GM18508 (cell line): ENCODE data around the gene TYMS.

Experiments used
- ATAC-seq: cut with Tn5 transposase; IDR thresholded peaks from one replicate; pipeline ENCODE4 v1.9.1; 2021; ENCODE audit warnings: moderate number of reproducible peaks; ENCODE audit not compliant: insufficient read depth, unreplicated experiment

The TYMS gene

GRCh38 chr18:708096-708495, 50.6 kb downstream of the TYMS start:
- ATAC-seq: no peak

GRCh38 chr18:709771-710170, 52.3 kb downstream of the TYMS start:
- no peak for ATAC-seq

- no peak for ATAC-seq
These were observed 53.2 kb downstream of the TYMS start for GRCh38 chr18:710418-711300.

GRCh38 chr18:711310-711656, 53.8 kb downstream of the TYMS start:
- ATAC-seq: no peak

GRCh38 chr18:711657-712400, 54.4 kb downstream of the TYMS start:
- ATAC-seq: peak; percentile 47

- peak; percentile 60 for ATAC-seq
These were observed 55.1 kb downstream of the TYMS start, which contains the start of gene ENOSF1 for GRCh38 chr18:712401-713134. TSS of gene ENOSF1 (minus strand) at chr18:712630. CDS start at chr18:712587, 43 bp downstream.

- ATAC-seq: no peak
These were observed 55.7 kb downstream of the TYMS start for GRCh38 chr18:713135-713490.

GRCh38 chr18:715626-716025, 58.2 kb downstream of the TYMS start:
- no peak for ATAC-seq

- ATAC-seq: no peak
These were observed 59.5 kb downstream of the TYMS start for GRCh38 chr18:717003-717402.
